Endothelial cell of umbilical vein (primary cell): ENCODE data around the gene TBC1D10A.

Source experiments
- CTCF ChIP-seq, 2 donors: IDR thresholded peaks; 1 replicate in 1 of 2; 2 replicates in 1 of 2; pipeline ENCODE4 v1.5.1; 2011; ENCODE audit warnings: low read length in 2 of 2, mild to moderate bottlenecking in 2 of 2, moderate library complexity in 2 of 2, control low read depth in 1 of 2, inconsistent platforms in 1 of 2, low read depth in 1 of 2; ENCODE audit not compliant: insufficient read depth in 1 of 2; ENCODE audit errors: extremely low read depth in 1 of 2
- EZH2 ChIP-seq: IDR thresholded peaks from 2 replicates; pipeline ENCODE4 v1.6.1; 2012; ENCODE audit warnings: borderline replicate concordance, low read depth, mild to moderate bottlenecking, moderate library complexity, low read length, inconsistent platforms; ENCODE audit not compliant: severe bottlenecking
- FOS ChIP-seq: IDR thresholded peaks from 2 replicates; pipeline ENCODE4 v1.6.1; 2011; ENCODE audit warnings: mild to moderate bottlenecking, low read length, moderate library complexity, borderline replicate concordance; ENCODE audit not compliant: insufficient read depth
- GATA2 ChIP-seq: IDR thresholded peaks from 2 replicates; pipeline ENCODE4 v1.7.0; 2011; ENCODE audit warnings: low read depth, mild to moderate bottlenecking, moderate library complexity, mixed read lengths, low read length; ENCODE audit not compliant: insufficient read length, insufficient read depth
- JUN ChIP-seq: IDR thresholded peaks from 2 replicates; pipeline ENCODE4 v1.6.1; 2011; ENCODE audit warnings: borderline replicate concordance, low read depth; ENCODE audit not compliant: insufficient read length, insufficient read depth
- MAX ChIP-seq: IDR thresholded peaks from 2 replicates; pipeline ENCODE4 v1.6.1; 2011; ENCODE audit not compliant: insufficient read depth, insufficient read length
- MYC ChIP-seq: IDR thresholded peaks from one replicate; pipeline ENCODE4 v1.6.1; 2011; ENCODE audit warnings: mild to moderate bottlenecking, low read depth, low read length
- POLR2A ChIP-seq: IDR thresholded peaks from 2 replicates; pipeline ENCODE4 v1.6.1; 2012; ENCODE audit warnings: low read depth, mild to moderate bottlenecking, control low read depth, low read length
- POLR2AphosphoS5 ChIP-seq: IDR thresholded peaks from 2 replicates; pipeline ENCODE4 v1.6.1; 2012; ENCODE audit warnings: low read depth, mild to moderate bottlenecking, control low read depth, low read length, moderate library complexity; ENCODE audit not compliant: insufficient read depth

- no peak for TF ChIP-seq CTCF (IDR thresholded peaks at IDR 0.05; ENCODE audit: extremely low read depth in 1 of 2, insufficient read depth in 1 of 2, low read depth in 1 of 2, low read length in 2 of 2)
- TF ChIP-seq POLR2AphosphoS5, result no peak
- no peak for TF ChIP-seq MYC
- TF ChIP-seq MAX, result no peak
- TF ChIP-seq POLR2A, result no peak
- TF ChIP-seq EZH2, result no peak
- TF ChIP-seq GATA2, result no peak
- TF ChIP-seq FOS, result no peak
- TF ChIP-seq JUN, result no peak
Observed at GRCh38 chr22:30325065-30325720, 1.5 kb downstream of the TBC1D10A start.
